Astrocyte of the cerebellum (primary cell): ENCODE measurements around the gene MYLK.
"Not testable (repeated sequence)": the region's sequence is repeated elsewhere in the genome, so short reads cannot be mapped to it uniquely, and the experiment has no call there.

Source experiments
- DNase-seq: peaks from one replicate; pipeline ENCODE4 v3.0.0-alpha.2; 2011; ENCODE audit warnings: low read depth
- H3K4me3 ChIP-seq: 2 replicates; pipeline ENCODE4 v1.5.1; 2011; ENCODE audit warnings: mild to moderate bottlenecking, low read depth, low read length, moderate library complexity
- CTCF ChIP-seq: IDR thresholded peaks from 2 replicates; pipeline ENCODE4 v1.5.1; 2012; ENCODE audit warnings: low read length, low read depth, moderate library complexity, mild to moderate bottlenecking; ENCODE audit errors: missing control alignments
- in situ Hi-C: cut with HindIII; loops from 2 replicates; pipeline ENCODE4 v1.10.0; 2017; ENCODE audit warnings: low sequenced_read_pairs

Gene MYLK

GRCh38 chr3:123739754-123740153 is 144.4 kb downstream of the MYLK start:
- in situ Hi-C loops, result loop anchor here (5.0 kb wide), 1 partner anchor 78 kb away; no protein-coding TSS in a partner anchor
- DNase-seq, result peak; percentile 53
- no peak overlapping the region for H3K4me3 ChIP-seq
- no peak for TF ChIP-seq CTCF

- no peak overlapping the region for H3K4me3 ChIP-seq
- no peak for DNase-seq
- TF ChIP-seq CTCF, result no peak
- in situ Hi-C loops, result loop anchor here (5.0 kb wide), 1 partner anchor 78 kb away; no protein-coding TSS in a partner anchor
Measured at GRCh38 chr3:123739106-123739505, 145.0 kb downstream of the MYLK start.

GRCh38 chr3:123738522-123738921 is 145.6 kb downstream of the MYLK start:
- in situ Hi-C loops, result loop anchor here (5.0 kb wide), 1 partner anchor 79 kb away; no protein-coding TSS in a partner anchor
- not testable (repeated sequence) for DNase-seq, H3K4me3 ChIP-seq

GRCh38 chr3:123737168-123737567 is 147.0 kb downstream of the MYLK start:
- H3K4me3 ChIP-seq, result no peak overlapping the region
- in situ Hi-C loops, result loop anchor here (5.0 kb wide), 1 partner anchor 80 kb away; no protein-coding TSS in a partner anchor
- DNase-seq, result no peak
- no peak for TF ChIP-seq CTCF

- no peak for DNase-seq
- TF ChIP-seq CTCF, result no peak
- in situ Hi-C loops, result loop anchor here (5.0 kb wide), 1 partner anchor 82 kb away; no protein-coding TSS in a partner anchor
- no peak overlapping the region for H3K4me3 ChIP-seq
Measured at GRCh38 chr3:123735456-123735855, 148.7 kb downstream of the MYLK start.

- no peak for DNase-seq
- in situ Hi-C loops, result no loop called here
- TF ChIP-seq CTCF, result no peak
Measured at GRCh38 chr3:123734527-123734902, 149.6 kb downstream of the MYLK start.

GRCh38 chr3:123733805-123734526 is 150.2 kb downstream of the MYLK start:
- no peak overlapping the region for H3K4me3 ChIP-seq
- DNase-seq, result peak; percentile 46
- TF ChIP-seq CTCF, result no peak
- in situ Hi-C loops, result no loop called here

More at GRCh38 chr3:123734527-123734902, 149.6 kb downstream of the MYLK start:
- no peak overlapping the region for H3K4me3 ChIP-seq
